B cell (primary cell): Measurements from ENCODE around the gene QSOX2. TPM values are rescaled to one million over a fixed set of nuclear protein-coding genes. Genes with fewer than 3 reads are reported as not detected.

Source experiments
- ATAC-seq: fragments of 200-7000 bp; cut with Tn5 transposase; one replicate; pipeline ENCODE4 v1.10.0; 2021; ENCODE audit warnings: low read depth, mild to moderate bottlenecking, moderate number of reproducible peaks, moderate library complexity
- CTCF ChIA-PET: fragments of 350-600 bp; sonication (Branson Sonifier 250); formaldehyde crosslinking; loops from one replicate; lab custom pipeline; 2021; ENCODE audit warnings: antibody characterized with exemption, inconsistent platforms; lab: Charles Lee
- POLR2A ChIA-PET: fragments of 350-600 bp; sonication (Branson Sonifier 250); formaldehyde crosslinking; loops from one replicate; lab custom pipeline; 2021; ENCODE audit warnings: antibody characterized with exemption; lab: Charles Lee
- DNase-seq: peaks from one replicate; pipeline ENCODE4 v3.0.0; 2013
- H2AFZ ChIP-seq: 2 replicates; pipeline ENCODE4 v1.6.1; 2012; ENCODE audit warnings: mild to moderate bottlenecking, low read depth, low read length; ENCODE audit not compliant: insufficient read depth, poor library complexity, severe bottlenecking
- H3K27ac ChIP-seq, 2 donors: 1 replicate in 1 of 2; 2 replicates in 1 of 2; pipeline ENCODE4 v1.5.1; 2012 to 2013; ENCODE audit warnings: low read length in 2 of 2, mild to moderate bottlenecking in 2 of 2, moderate library complexity in 1 of 2
- H3K27me3 ChIP-seq, 4 experiments: fragments of 200-600 bp in 1 of 4; sonication (generic) in 1 of 4; replicated peaks in 1 of 4; 1 replicate in 2 of 4; 2 replicates in 2 of 4; pipeline versions ENCODE4 v1.6.1 to v1.7.0; 2013 to 2016; ENCODE audit warnings: low read length in 3 of 4, mild to moderate bottlenecking in 2 of 4, mixed read lengths in 1 of 4, moderate library complexity in 1 of 4; ENCODE audit not compliant: insufficient read depth in 4 of 4, control insufficient read depth in 3 of 4; ENCODE audit errors: control extremely low read depth in 1 of 4
- H3K36me3 ChIP-seq, 2 experiments: replicated peaks in 1 of 2; 1 replicate in 1 of 2; 2 replicates in 1 of 2; pipeline versions ENCODE4 v1.6.1 to v1.7.1; 2013; ENCODE audit warnings: low read length in 1 of 2; ENCODE audit not compliant: insufficient read depth in 2 of 2, control insufficient read depth in 1 of 2; ENCODE audit errors: control extremely low read depth in 1 of 2, extremely low read depth in 1 of 2
- H3K4me1 ChIP-seq, 2 donors: fragments of 200-600 bp in 1 of 2; sonication (generic) in 1 of 2; 1 replicate in 1 of 2; 2 replicates in 1 of 2; pipeline versions ENCODE4 v1.5.1 to v1.6.1; 2013 to 2017; ENCODE audit warnings: low read length in 2 of 2; ENCODE audit not compliant: control insufficient read depth in 2 of 2, insufficient read depth in 2 of 2
- H3K4me2 ChIP-seq: replicated peaks from 2 replicates; pipeline ENCODE3; 2012; ENCODE audit warnings: mild to moderate bottlenecking, low read depth, low read length; ENCODE audit not compliant: poor library complexity, severe bottlenecking
- H3K4me3 ChIP-seq, 5 experiments: fragments of 200-600 bp in 1 of 5; sonication (generic) in 1 of 5; 1 replicate in 3 of 5; 2 replicates in 2 of 5; pipeline versions ENCODE4 v1.5.1 to v1.7.0; 2011 to 2016; ENCODE audit warnings: low read length in 4 of 5, mild to moderate bottlenecking in 4 of 5, low read depth in 2 of 5, control low read depth in 1 of 5, moderate library complexity in 1 of 5; ENCODE audit not compliant: insufficient read depth in 1 of 5; ENCODE audit errors: control extremely low read depth in 1 of 5, extremely low read depth in 1 of 5
- H3K79me2 ChIP-seq: fragments of 200-600 bp; sonication (generic); one replicate; pipeline ENCODE4 v1.6.0; 2016; ENCODE audit warnings: low read length; ENCODE audit not compliant: control insufficient read depth, insufficient read depth
- H3K9ac ChIP-seq: fragments of 200-600 bp; sonication (generic); 2 replicates; pipeline ENCODE4 v1.6.1; 2017; ENCODE audit warnings: mild to moderate bottlenecking, low read length, moderate library complexity
- H3K9me3 ChIP-seq, 3 donors: one replicate each; pipeline versions ENCODE4 v1.6.1 to v1.7.1; 2013; ENCODE audit warnings: low read length in 2 of 3; ENCODE audit not compliant: control insufficient read depth in 2 of 3, insufficient read depth in 1 of 3; ENCODE audit errors: control extremely low read depth in 1 of 3
- H4K20me1 ChIP-seq: 2 replicates; pipeline ENCODE4 v1.6.0; 2012; ENCODE audit warnings: mild to moderate bottlenecking, low read length; ENCODE audit not compliant: insufficient read depth, control insufficient read depth, poor library complexity, severe bottlenecking
- H3K27ac Mint-ChIP-seq: one replicate; pipeline ENCODE4 v1.8.0; 2021; ENCODE audit warnings: mixed read lengths
- H3K27me3 Mint-ChIP-seq: one replicate; pipeline ENCODE4 v1.8.0; 2021; ENCODE audit warnings: mixed read lengths
- H3K4me1 Mint-ChIP-seq: one replicate; pipeline ENCODE4 v1.8.0; 2021; ENCODE audit warnings: mixed read lengths
- H3K4me3 Mint-ChIP-seq: one replicate; pipeline ENCODE4 v1.8.0; 2021; ENCODE audit warnings: mixed read lengths
- H3K9me3 Mint-ChIP-seq: one replicate; pipeline ENCODE4 v1.8.0; 2022; ENCODE audit warnings: mixed read lengths; ENCODE audit not compliant: insufficient read depth
- EZH2 ChIP-seq: IDR thresholded peaks from 2 replicates; pipeline ENCODE4 v1.6.1; 2012; ENCODE audit warnings: borderline replicate concordance, low read depth, mild to moderate bottlenecking, moderate library complexity, low read length; ENCODE audit not compliant: insufficient read depth, poor library complexity, severe bottlenecking
- WGBS: methylation state at CpG from one replicate; pipeline ENCODE4 v1.1.5; 2013; ENCODE audit warnings: missing lambda C conversion rate; ENCODE audit not compliant: insufficient coverage; 5-methylcytosine and 5-hydroxymethylcytosine counted together
- intact Hi-C: fragments of 100-400 bp; cut with micrococcal nuclease; formaldehyde crosslinking; loops from one replicate; pipeline ENCODE4 v1.10.0; 2022
- polyA plus RNA-seq: library from polyadenylated mRNA; depleted of rRNA; stranded (reverse); fragments of >200 nt; gene quantifications from 2 replicates; pipeline ENCODE4 v1.2.3, GENCODE V29; 2012
- total RNA-seq, 2 donors: library from RNA; stranded (reverse); fragments of 120-200 nt in 1 of 2; gene quantifications; 1 replicate in 1 of 2; 2 replicates in 1 of 2; pipeline versions ENCODE4 v1.2.3 to v1.2.4, GENCODE V29; 2013 to 2022
- TF ChIP-seq, protein P1 (sequence below): fragments of 200-600 bp; IDR thresholded peaks from one replicate; pipeline ENCODE4 v1.8.0; 2022; ENCODE audit warnings: antibody characterized with exemption, mild to moderate bottlenecking

Gene QSOX2
- total and polyA plus RNA-seq, 2 donors (not counting 1 experiment from before 2014, with no cell fraction given): 62.9 to 139 TPM

GRCh38 chr9:136175616-136176197 is 69.9 kb downstream of the QSOX2 start:
- TF ChIP-seq, protein P1, sequence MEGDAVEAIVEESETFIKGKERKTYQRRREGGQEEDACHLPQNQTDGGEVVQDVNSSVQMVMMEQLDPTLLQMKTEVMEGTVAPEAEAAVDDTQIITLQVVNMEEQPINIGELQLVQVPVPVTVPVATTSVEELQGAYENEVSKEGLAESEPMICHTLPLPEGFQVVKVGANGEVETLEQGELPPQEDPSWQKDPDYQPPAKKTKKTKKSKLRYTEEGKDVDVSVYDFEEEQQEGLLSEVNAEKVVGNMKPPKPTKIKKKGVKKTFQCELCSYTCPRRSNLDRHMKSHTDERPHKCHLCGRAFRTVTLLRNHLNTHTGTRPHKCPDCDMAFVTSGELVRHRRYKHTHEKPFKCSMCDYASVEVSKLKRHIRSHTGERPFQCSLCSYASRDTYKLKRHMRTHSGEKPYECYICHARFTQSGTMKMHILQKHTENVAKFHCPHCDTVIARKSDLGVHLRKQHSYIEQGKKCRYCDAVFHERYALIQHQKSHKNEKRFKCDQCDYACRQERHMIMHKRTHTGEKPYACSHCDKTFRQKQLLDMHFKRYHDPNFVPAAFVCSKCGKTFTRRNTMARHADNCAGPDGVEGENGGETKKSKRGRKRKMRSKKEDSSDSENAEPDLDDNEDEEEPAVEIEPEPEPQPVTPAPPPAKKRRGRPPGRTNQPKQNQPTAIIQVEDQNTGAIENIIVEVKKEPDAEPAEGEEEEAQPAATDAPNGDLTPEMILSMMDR: no peak
- no peak for TF ChIP-seq EZH2
- DNase-seq (no peak), ATAC-seq (no peak)
- Histone ChIP-seq H4K20me1 (no peaks in the 10 kb centered on the region), H3K27me3 (peaks cover 0 to 19% (median 1%) of the 10 kb centered on the region in 4 experiments), H3K4me2 (no peak overlapping the region), H3K4me1 (peaks cover 0 to 5% of the 10 kb centered on the region in 2 donors), H3K4me3 (no peak overlapping the region), H2AFZ (no peak overlapping the region), H3K27ac (no peak overlapping the region), H3K9ac (no peak overlapping the region), H3K79me2 (no peaks in the 10 kb centered on the region), H3K36me3 (no peaks in the 10 kb centered on the region), H3K9me3 (peaks cover 0 to 6% (median 0%) of the 10 kb centered on the region in 3 donors)
- Mint-ChIP-seq H3K27me3 (peaks cover 7% of the 10 kb centered on the region), H3K4me1 (peaks cover 7% of the 10 kb centered on the region), H3K27ac (no peak overlapping the region), H3K4me3 (no peak overlapping the region), H3K9me3 (no peaks in the 10 kb centered on the region)
- ChIA-PET POLR2A (no interaction called here), CTCF (interaction anchor here (0.9 kb wide), 1 partner anchor 107 kb away, joined by 3 read pairs; no protein-coding TSS in a partner anchor)
- WGBS: 84% methylated on average over 11 of the region's 12 CpGs
- intact Hi-C loops: loop anchor here (1.0 kb wide), 1 partner anchor 108 kb away; no protein-coding TSS in a partner anchor

- Histone ChIP-seq H3K4me1 (peaks cover 0 to 13% of the 10 kb centered on the region in 2 donors), H3K27me3 (peaks cover 0 to 26% (median 1%) of the 10 kb centered on the region in 4 experiments), H3K9me3 (peaks cover 0 to 6% (median 0%) of the 10 kb centered on the region in 3 donors), H3K4me3 (no peak overlapping the region), H3K79me2 (no peaks in the 10 kb centered on the region), H2AFZ (no peak overlapping the region), H3K9ac (no peak overlapping the region), H3K27ac (no peak overlapping the region), H3K4me2 (no peak overlapping the region), H4K20me1 (no peaks in the 10 kb centered on the region), H3K36me3 (no peaks in the 10 kb centered on the region)
- CTCF ChIA-PET: interaction anchor here (0.9 kb wide), 1 partner anchor 108 kb away, joined by 3 read pairs; no protein-coding TSS in a partner anchor
- H3K9me3 Mint-ChIP-seq: no peaks in the 10 kb centered on the region
- peaks cover 11% of the 10 kb centered on the region for H3K4me1 Mint-ChIP-seq
- H3K27ac Mint-ChIP-seq: no peak overlapping the region
- ATAC-seq (no peak), DNase-seq (no peak)
- peaks cover 8% of the 10 kb centered on the region for H3K27me3 Mint-ChIP-seq
- no peak for TF ChIP-seq EZH2
- TF ChIP-seq, protein P1: no peak
- H3K4me3 Mint-ChIP-seq: no peak overlapping the region
- intact Hi-C loops: loop anchor here (1.0 kb wide), 1 partner anchor 108 kb away; no protein-coding TSS in a partner anchor
- POLR2A ChIA-PET: no interaction called here
- 78% methylated on average over 8 of the region's 8 CpGs for WGBS
Observed at GRCh38 chr9:136174779-136175615, 70.6 kb downstream of the QSOX2 start.
